H9 (cell line): Measurements from ENCODE around the gene TMEM135. TPM values are rescaled to one million over a fixed set of nuclear protein-coding genes. Genes with fewer than 3 reads are reported as not detected.
"Not testable (repeated sequence)": the region's sequence is repeated elsewhere in the genome, so short reads cannot be mapped to it uniquely, and the experiment has no call there.

ENCODE experiments used
- DNase-seq: peaks from one replicate; pipeline ENCODE4 v3.0.0-alpha.2; 2017
- H2AFZ ChIP-seq: one replicate; pipeline ENCODE4 v1.6.1; 2013; ENCODE audit warnings: mild to moderate bottlenecking, low read length, control low read depth, moderate library complexity
- H2AK5ac ChIP-seq: 2 replicates; pipeline ENCODE4 v1.6.1; 2013; ENCODE audit warnings: low read length, control low read depth, mixed read lengths; ENCODE audit not compliant: insufficient read length
- H2BK120ac ChIP-seq: one replicate; pipeline ENCODE4 v1.6.1; 2013; ENCODE audit warnings: low read depth, mild to moderate bottlenecking, low read length, control low read depth, inconsistent platforms; ENCODE audit not compliant: poor library complexity, severe bottlenecking
- H2BK12ac ChIP-seq: 2 replicates; pipeline ENCODE4 v1.6.1; 2013; ENCODE audit warnings: low read length, control low read depth, mixed read lengths, low read depth; ENCODE audit not compliant: insufficient read length
- H2BK15ac ChIP-seq: 2 replicates; pipeline ENCODE4 v1.6.1; 2013; ENCODE audit warnings: low read depth, low read length, control low read depth
- H2BK20ac ChIP-seq: one replicate; pipeline ENCODE4 v1.6.1; 2013; ENCODE audit warnings: low read depth, mild to moderate bottlenecking, low read length, control low read depth, inconsistent platforms; ENCODE audit not compliant: poor library complexity, severe bottlenecking
- H2BK5ac ChIP-seq: 2 replicates; pipeline ENCODE4 v1.6.1; 2013; ENCODE audit warnings: low read length, control low read depth, mixed read lengths; ENCODE audit not compliant: insufficient read length
- H3K14ac ChIP-seq: 2 replicates; pipeline ENCODE4 v1.6.1; 2013; ENCODE audit warnings: low read length, control low read depth; ENCODE audit not compliant: insufficient read depth
- H3K18ac ChIP-seq: 2 replicates; pipeline ENCODE4 v1.6.1; 2013; ENCODE audit warnings: low read depth, mild to moderate bottlenecking, mixed read lengths, low read length, control low read depth; ENCODE audit not compliant: insufficient read length
- H3K23ac ChIP-seq: 2 replicates; pipeline ENCODE4 v1.6.1; 2013; ENCODE audit warnings: low read length, control low read depth, mixed read lengths, low read depth; ENCODE audit not compliant: insufficient read length
- H3K23me2 ChIP-seq: 2 replicates; pipeline ENCODE4 v1.6.1; 2013; ENCODE audit warnings: low read depth, mild to moderate bottlenecking, mixed read lengths, low read length, control low read depth; ENCODE audit not compliant: insufficient read length, poor library complexity, severe bottlenecking
- H3K27ac ChIP-seq: 2 replicates; pipeline ENCODE4 v1.5.1; 2013; ENCODE audit warnings: low read length, control low read depth, mixed read lengths, low read depth; ENCODE audit not compliant: insufficient read length
- H3K27me3 ChIP-seq: 2 replicates; pipeline ENCODE4 v1.6.1; 2013; ENCODE audit warnings: low read length, control low read depth, inconsistent platforms; ENCODE audit not compliant: insufficient read depth
- H3K4ac ChIP-seq: 2 replicates; pipeline ENCODE4 v1.6.1; 2013; ENCODE audit warnings: low read depth, mild to moderate bottlenecking, control low read depth, inconsistent platforms, low read length, moderate library complexity
- H3K4me1 ChIP-seq: 2 replicates; pipeline ENCODE4 v1.6.1; 2013; ENCODE audit warnings: low read length, control low read depth, inconsistent platforms; ENCODE audit not compliant: insufficient read depth
- H3K4me2 ChIP-seq: 2 replicates; pipeline ENCODE4 v1.6.1; 2013; ENCODE audit warnings: low read length, control low read depth, mixed read lengths; ENCODE audit not compliant: insufficient read length, insufficient read depth
- H3K56ac ChIP-seq: 2 replicates; pipeline ENCODE4 v1.6.1; 2013; ENCODE audit warnings: low read depth, mild to moderate bottlenecking, mixed read lengths, low read length, control low read depth; ENCODE audit not compliant: insufficient read length
- H3K79me1 ChIP-seq: 2 replicates; pipeline ENCODE4 v1.6.1; 2013; ENCODE audit warnings: low read depth, mild to moderate bottlenecking, moderate library complexity, low read length, control low read depth, inconsistent platforms; ENCODE audit not compliant: insufficient read depth, poor library complexity, severe bottlenecking
- H3K79me2 ChIP-seq: 2 replicates; pipeline ENCODE4 v1.6.1; 2013; ENCODE audit warnings: low read length, control low read depth, inconsistent platforms; ENCODE audit not compliant: insufficient read depth
- H3K9ac ChIP-seq: 2 replicates; pipeline ENCODE4 v1.6.1; 2013; ENCODE audit warnings: low read length, control low read depth, mixed read lengths; ENCODE audit not compliant: insufficient read length; ENCODE audit errors: extremely low read depth
- H3K9me3 ChIP-seq: one replicate; pipeline ENCODE4 v1.6.1; 2013; ENCODE audit warnings: low read depth, low read length, inconsistent platforms; ENCODE audit not compliant: control insufficient read depth
- H3T11ph ChIP-seq: one replicate; pipeline ENCODE4 v1.6.1; 2013; ENCODE audit warnings: mild to moderate bottlenecking, low read length, control low read depth, inconsistent platforms
- H4K20me1 ChIP-seq: one replicate; pipeline ENCODE4 v1.6.1; 2013; ENCODE audit not compliant: control insufficient read depth, insufficient read length, insufficient read depth
- H4K5ac ChIP-seq: 2 replicates; pipeline ENCODE4 v1.6.1; 2013; ENCODE audit warnings: low read depth, mild to moderate bottlenecking, mixed read lengths, low read length, control low read depth; ENCODE audit not compliant: insufficient read length
- H4K8ac ChIP-seq: replicated peaks from 2 replicates; pipeline ENCODE4 v1.6.1; 2013; ENCODE audit warnings: low read length, control low read depth, mixed read lengths, low read depth; ENCODE audit not compliant: insufficient read length
- H4K91ac ChIP-seq: 2 replicates; pipeline ENCODE4 v1.6.1; 2013; ENCODE audit warnings: low read depth, mild to moderate bottlenecking, moderate library complexity, mixed read lengths, low read length, control low read depth; ENCODE audit not compliant: insufficient read length
- H3K27ac Mint-ChIP-seq, 3 experiments: 2 replicates in 2 of 3; 3 replicates in 1 of 3; pipeline ENCODE4 v1.8.0; 2020 to 2021; ENCODE audit warnings: mixed read lengths in 3 of 3, mild to moderate bottlenecking in 1 of 3, moderate library complexity in 1 of 3
- H3K27me3 Mint-ChIP-seq: 2 replicates; pipeline ENCODE4 v1.8.0; 2021; ENCODE audit warnings: low read depth, mild to moderate bottlenecking, moderate library complexity, mixed read lengths
- H3K36me3 Mint-ChIP-seq, 3 experiments: 2 replicates in 2 of 3; 3 replicates in 1 of 3; pipeline ENCODE4 v1.8.0; 2020 to 2021; ENCODE audit warnings: low read depth in 3 of 3, mixed read lengths in 3 of 3; ENCODE audit not compliant: insufficient read depth in 1 of 3
- H3K4me1 Mint-ChIP-seq, 2 experiments: 2 replicates each; pipeline ENCODE4 v1.8.0; 2020; ENCODE audit warnings: mixed read lengths in 2 of 2
- H3K4me3 Mint-ChIP-seq, 2 experiments: 2 replicates in 1 of 2; 3 replicates in 1 of 2; pipeline ENCODE4 v1.8.0; 2020 to 2021; ENCODE audit warnings: mild to moderate bottlenecking in 2 of 2, mixed read lengths in 2 of 2, moderate library complexity in 1 of 2
- H3K9me3 Mint-ChIP-seq, 2 experiments: 2 replicates in 1 of 2; 3 replicates in 1 of 2; pipeline ENCODE4 v1.8.0; 2020; ENCODE audit warnings: mild to moderate bottlenecking in 2 of 2, mixed read lengths in 2 of 2, moderate library complexity in 1 of 2
- WGBS: extraction: QIAGEN DNeasy Blood & Tissue Kit; methylation state at CpG from one replicate; pipeline ENCODE4 v1.1.7; 2013; ENCODE audit warnings: missing lambda C conversion rate, low lambda C conversion rate, mixed read lengths; ENCODE audit not compliant: insufficient read length; ENCODE audit errors: extremely low coverage; 5-methylcytosine and 5-hydroxymethylcytosine counted together
- total RNA-seq: library from RNA; stranded (reverse); gene quantifications from 2 replicates; pipeline ENCODE4 v1.2.1, GENCODE V29; 2021
- TF ChIP-seq, protein P1 (sequence below): fragments of 200-600 bp; sonication (generic); conservative IDR thresholded peaks from 3 replicates; pipeline ENCODE4 v1.8.0; 2021; ENCODE audit warnings: antibody characterized with exemption, mild to moderate bottlenecking

TMEM135 gene
- total RNA-seq, 1 experiment from 2014 or later, result 25.2 TPM

DNA sequence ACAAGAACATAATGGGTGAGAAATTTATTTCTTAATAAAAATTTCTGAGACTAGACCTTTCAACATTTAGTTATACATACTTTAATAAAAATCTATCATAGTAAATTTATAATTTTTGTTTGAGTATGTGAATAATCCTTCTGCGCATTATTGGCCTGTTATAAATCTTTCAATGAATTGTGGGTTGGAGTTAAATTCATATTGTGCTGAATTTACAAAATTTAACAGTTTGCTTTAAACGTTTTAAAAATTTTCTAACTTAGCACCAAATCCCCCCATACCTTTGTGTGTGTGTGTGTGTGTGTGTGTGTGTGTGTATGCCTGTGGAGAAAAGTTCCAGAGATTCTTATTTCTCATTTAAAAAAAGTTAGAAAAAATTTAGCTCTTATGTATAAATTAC, 111.0 kb downstream of the TMEM135 start:
- peaks cover 15 to 23% of the 10 kb centered on the region in 2 experiments for H3K4me1 Mint-ChIP-seq
- Histone ChIP-seq H3K18ac (no peak overlapping the region), H2BK20ac (no peak overlapping the region), H3K79me1 (no peaks in the 10 kb centered on the region), H2BK12ac (no peak overlapping the region), H3K23ac (no peak overlapping the region), H2BK5ac (no peak overlapping the region), H3K9me3 (no peaks in the 10 kb centered on the region), H3K23me2 (no peaks in the 10 kb centered on the region), H2AFZ (no peak overlapping the region), H4K91ac (no peak overlapping the region), H2BK15ac (no peak overlapping the region), H3K4ac (no peak overlapping the region), H3K79me2 (no peaks in the 10 kb centered on the region), H4K8ac (no peak overlapping the region), H4K5ac (no peak overlapping the region), H3K9ac (no peak overlapping the region), H4K20me1 (no peaks in the 10 kb centered on the region), H3K4me2 (no peak overlapping the region), H3T11ph (no peak overlapping the region), H3K27me3 (no peaks in the 10 kb centered on the region), H3K27ac (no peak overlapping the region), H2AK5ac (no peak overlapping the region), H3K56ac (no peak overlapping the region), H3K14ac (no peak overlapping the region), H3K4me1 (no peaks in the 10 kb centered on the region; the same call in 1 of the 2 replicates), H2BK120ac (no peak overlapping the region)
- no CpG with 5 or more reads among the region's 2 CpGs for WGBS
- TF ChIP-seq, protein P1, sequence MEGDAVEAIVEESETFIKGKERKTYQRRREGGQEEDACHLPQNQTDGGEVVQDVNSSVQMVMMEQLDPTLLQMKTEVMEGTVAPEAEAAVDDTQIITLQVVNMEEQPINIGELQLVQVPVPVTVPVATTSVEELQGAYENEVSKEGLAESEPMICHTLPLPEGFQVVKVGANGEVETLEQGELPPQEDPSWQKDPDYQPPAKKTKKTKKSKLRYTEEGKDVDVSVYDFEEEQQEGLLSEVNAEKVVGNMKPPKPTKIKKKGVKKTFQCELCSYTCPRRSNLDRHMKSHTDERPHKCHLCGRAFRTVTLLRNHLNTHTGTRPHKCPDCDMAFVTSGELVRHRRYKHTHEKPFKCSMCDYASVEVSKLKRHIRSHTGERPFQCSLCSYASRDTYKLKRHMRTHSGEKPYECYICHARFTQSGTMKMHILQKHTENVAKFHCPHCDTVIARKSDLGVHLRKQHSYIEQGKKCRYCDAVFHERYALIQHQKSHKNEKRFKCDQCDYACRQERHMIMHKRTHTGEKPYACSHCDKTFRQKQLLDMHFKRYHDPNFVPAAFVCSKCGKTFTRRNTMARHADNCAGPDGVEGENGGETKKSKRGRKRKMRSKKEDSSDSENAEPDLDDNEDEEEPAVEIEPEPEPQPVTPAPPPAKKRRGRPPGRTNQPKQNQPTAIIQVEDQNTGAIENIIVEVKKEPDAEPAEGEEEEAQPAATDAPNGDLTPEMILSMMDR, result no peak
- no peak for DNase-seq
- no peak overlapping the region for H3K4me3 Mint-ChIP-seq
- no peak overlapping the region for H3K27ac Mint-ChIP-seq
- no peaks in the 10 kb centered on the region for H3K27me3 Mint-ChIP-seq
- H3K9me3 Mint-ChIP-seq, result no peaks in the 10 kb centered on the region
- H3K36me3 Mint-ChIP-seq, result no peaks in the 10 kb centered on the region

DNA sequence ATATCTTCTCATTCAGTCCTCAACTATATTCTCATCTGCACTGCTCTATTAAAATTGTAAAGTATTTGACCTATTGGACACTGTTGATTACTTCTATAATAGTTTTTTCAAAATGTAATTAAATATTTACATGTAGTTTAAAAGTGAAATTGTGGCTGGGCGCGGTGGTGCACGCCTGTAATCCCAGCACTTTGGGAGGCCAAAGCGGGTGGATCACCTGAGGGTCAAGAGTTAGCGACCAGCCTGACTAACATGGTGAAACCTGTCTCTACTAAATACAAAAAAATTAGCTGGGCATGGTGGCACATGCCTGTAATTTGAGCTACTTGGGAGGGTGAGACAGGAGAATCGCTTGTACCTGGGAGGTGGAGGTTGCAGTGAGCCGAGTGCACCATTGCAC, 112.0 kb downstream of the TMEM135 start:
- not testable (repeated sequence) for H3K27ac Mint-ChIP-seq, H3K14ac ChIP-seq, H3K9me3 ChIP-seq, H2AFZ ChIP-seq, H3K79me2 ChIP-seq, H3K36me3 Mint-ChIP-seq, H3T11ph ChIP-seq, H3K4me1 ChIP-seq, H2BK20ac ChIP-seq, H2BK15ac ChIP-seq, H3K79me1 ChIP-seq, H2BK12ac ChIP-seq, H4K91ac ChIP-seq, H3K27me3 ChIP-seq, H3K9me3 Mint-ChIP-seq, H4K20me1 ChIP-seq, H3K18ac ChIP-seq, H2BK120ac ChIP-seq, H2AK5ac ChIP-seq, H3K4me2 ChIP-seq, H3K23me2 ChIP-seq, H3K4ac ChIP-seq, H3K27ac ChIP-seq, H4K8ac ChIP-seq, H4K5ac ChIP-seq, H3K23ac ChIP-seq, H3K9ac ChIP-seq, DNase-seq, H3K27me3 Mint-ChIP-seq, H3K56ac ChIP-seq, H2BK5ac ChIP-seq, H3K4me3 Mint-ChIP-seq
- no CpG with 5 or more reads among the region's 7 CpGs for WGBS
- peaks cover 14 to 23% of the 10 kb centered on the region in 2 experiments for H3K4me1 Mint-ChIP-seq
